T-cell (primary cell): ENCODE data around the gene COA7. TPM values are rescaled to one million over a fixed set of nuclear protein-coding genes. Genes with fewer than 3 reads are reported as not detected.
"Not testable (repeated sequence)": the region's sequence is repeated elsewhere in the genome, so short reads cannot be mapped to it uniquely, and the experiment has no call there.

ENCODE experiments used
- ATAC-seq, 4 experiments: fragments of 200-7000 bp in 3 of 4; fragments of 150-1000 bp in 1 of 4; cut with Tn5 transposase; replicated peaks in 1 of 4; 1 replicate in 3 of 4; 2 replicates in 1 of 4; pipeline ENCODE4 v1.10.0; 2021; ENCODE audit warnings: moderate library complexity in 3 of 4, mild to moderate bottlenecking in 2 of 4, moderate number of reproducible peaks in 1 of 4
- CTCF ChIA-PET, 2 donors: fragments of 300-600 bp; sonication (Branson Sonifier 250); formaldehyde crosslinking; loops; one replicate each; lab custom pipeline; 2022; ENCODE audit warnings: antibody characterized with exemption in 2 of 2; lab: Charles Lee
- POLR2A ChIA-PET, 2 donors: fragments of 300-600 bp; sonication (Branson Sonifier 250); formaldehyde crosslinking; loops; one replicate each; lab custom pipeline; 2022; ENCODE audit warnings: antibody characterized with exemption in 2 of 2; lab: Charles Lee
- DNase-seq, 35 experiments: peaks; one replicate each; pipeline versions ENCODE4 v3.0.0 to v3.0.0-alpha.2; 2013 to 2023
- H3K27ac ChIP-seq: one replicate; pipeline ENCODE4 v1.5.1; 2013; ENCODE audit warnings: low read length
- H3K27me3 ChIP-seq, 2 experiments: replicated peaks in 1 of 2; 1 replicate in 1 of 2; 2 replicates in 1 of 2; pipeline versions ENCODE4 v1.6.1 to v1.7.0; 2013; ENCODE audit warnings: low read length in 1 of 2, mixed read lengths in 1 of 2; ENCODE audit not compliant: control insufficient read depth in 2 of 2, insufficient read depth in 2 of 2; ENCODE audit errors: extremely low read depth in 1 of 2
- H3K36me3 ChIP-seq, 2 donors: 1 replicate in 1 of 2; 2 replicates in 1 of 2; pipeline versions ENCODE4 v1.6.1 to v1.7.0; 2013; ENCODE audit warnings: low read length in 1 of 2; ENCODE audit not compliant: control insufficient read depth in 2 of 2, insufficient read depth in 1 of 2; ENCODE audit errors: extremely low read depth in 1 of 2
- H3K4me1 ChIP-seq, 2 experiments: 1 replicate in 1 of 2; 2 replicates in 1 of 2; pipeline versions ENCODE4 v1.6.1 to v1.7.0; 2013; ENCODE audit warnings: low read length in 2 of 2, mixed read lengths in 1 of 2; ENCODE audit not compliant: insufficient read depth in 2 of 2, control insufficient read depth in 1 of 2; ENCODE audit errors: extremely low read depth in 1 of 2
- H3K4me3 ChIP-seq, 2 donors: 1 replicate in 1 of 2; 2 replicates in 1 of 2; pipeline versions ENCODE4 v1.5.1 to v1.7.0; 2013; ENCODE audit warnings: mild to moderate bottlenecking in 2 of 2, low read length in 1 of 2, moderate library complexity in 1 of 2; ENCODE audit not compliant: control insufficient read depth in 1 of 2; ENCODE audit errors: extremely low read depth in 1 of 2
- H3K9me3 ChIP-seq: 2 replicates; pipeline ENCODE4 v1.7.0; 2013
- H3K27ac Mint-ChIP-seq, 2 donors: one replicate each; pipeline ENCODE4 v1.8.0; 2020 to 2021; ENCODE audit warnings: mild to moderate bottlenecking in 2 of 2, mixed read lengths in 2 of 2
- H3K27me3 Mint-ChIP-seq, 2 donors: one replicate each; pipeline ENCODE4 v1.8.0; 2021 to 2022; ENCODE audit warnings: mixed read lengths in 2 of 2
- H3K36me3 Mint-ChIP-seq: one replicate; pipeline ENCODE4 v1.8.0; 2021; ENCODE audit warnings: mixed read lengths
- H3K4me1 Mint-ChIP-seq, 3 donors: one replicate each; pipeline ENCODE4 v1.8.0; 2020 to 2022; ENCODE audit warnings: mixed read lengths in 3 of 3, mild to moderate bottlenecking in 1 of 3
- H3K4me3 Mint-ChIP-seq, 3 donors: one replicate each; pipeline ENCODE4 v1.8.0; 2020 to 2022; ENCODE audit warnings: mild to moderate bottlenecking in 3 of 3, mixed read lengths in 3 of 3, moderate library complexity in 3 of 3
- H3K9me3 Mint-ChIP-seq, 3 donors: one replicate each; pipeline ENCODE4 v1.8.0; 2020 to 2022; ENCODE audit warnings: mixed read lengths in 3 of 3
- WGBS: methylation state at CpG from one replicate; pipeline ENCODE4 v1.1.5; 2013; ENCODE audit warnings: missing lambda C conversion rate; ENCODE audit not compliant: insufficient coverage; 5-methylcytosine and 5-hydroxymethylcytosine counted together
- total RNA-seq, 35 experiments: library from RNA in 6 of 35; stranded (reverse) in 6 of 35; fragments of 120-200 nt in 1 of 35; gene quantifications; one replicate each; pipeline versions ENCODE4 v1.2.1 to v1.2.4 and lab custom pipeline; 2013 to 2026

The COA7 gene
- total RNA-seq, 5 donors from 2014 or later (not counting 1 experiment from before 2014, with no cell fraction given): 3.2 to 4.8 (median 4.1) TPM

- Mint-ChIP-seq H3K9me3 (no peaks in the 10 kb centered on the region), H3K27ac (peak within 1 kb of the TSS; percentile 76 to 80), H3K27me3 (peaks cover 0 to 5% of the 10 kb centered on the region in 2 donors), H3K4me1 (peaks cover 41 to 48% (median 46%) of the 10 kb centered on the region in 3 donors), H3K36me3 (no peaks in the 10 kb centered on the region), H3K4me3 (peak within 1 kb of the TSS; percentile 84 to 94 (median 85))
- Histone ChIP-seq H3K4me1 (peaks cover 14 to 21% of the 10 kb centered on the region in 2 experiments), H3K36me3 (no peaks in the 10 kb centered on the region), H3K9me3 (no peaks in the 10 kb centered on the region), H3K27me3 (no peaks in the 10 kb centered on the region), H3K4me3 (peak within 1 kb of the TSS; percentile 72 to 85), H3K27ac (peak within 1 kb of the TSS; percentile 39)
- ATAC-seq: peak; percentile 88 to 94 (median 94)
- WGBS: under 1% methylated on average over 56 of the region's 59 CpGs
- POLR2A ChIA-PET: interaction anchor here (0.6 to 1.1 kb wide), 6 partner anchors 15 to 586 kb away, joined by 3 to 5 read pairs (median 4); no protein-coding TSS in a partner anchor
- peak; percentile 75 to 95 (median 86) for DNase-seq
- CTCF ChIA-PET: interaction anchor here (0.6 to 1.5 kb wide), 8 partner anchors 22 to 358 kb away, joined by 3 to 5 read pairs (median 3); partner anchors contain the start of gene ECHDC2 (in 1 of the 2)
Observed at GRCh38 chr1:52726265-52727113, 28.3 kb upstream of the COA7 start, which contains the start of gene ZYG11B. ZYG11B (plus strand) TSS chr1:52726453; CDS start chr1:52726654, 201 bp downstream.

DNA sequence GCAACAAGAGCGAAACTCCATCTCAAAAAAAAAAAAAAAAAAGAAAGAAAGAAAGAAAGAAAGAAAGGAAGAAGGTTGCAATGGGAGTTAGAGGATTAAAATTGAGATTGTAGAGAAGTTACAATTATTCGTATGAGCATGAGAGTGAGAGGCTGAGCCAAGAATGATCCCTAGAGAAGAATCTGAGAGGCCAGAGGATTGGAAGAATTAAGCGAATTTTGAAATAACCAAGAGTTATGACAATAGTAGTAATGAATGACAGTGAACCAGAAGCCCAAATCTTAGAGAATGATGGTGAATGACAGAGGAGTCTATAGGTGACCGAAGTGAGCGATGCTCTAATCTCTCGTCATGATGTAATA lies 27.7 kb upstream of the COA7 start:
- Histone ChIP-seq H3K27me3 (no peaks in the 10 kb centered on the region), H3K9me3 (no peaks in the 10 kb centered on the region), H3K4me3 (peak overlapping the region; percentile 23 to 72), H3K27ac (peak overlapping the region; percentile 3), H3K36me3 (no peaks in the 10 kb centered on the region), H3K4me1 (peaks cover 14 to 21% of the 10 kb centered on the region in 2 experiments)
- no peak for DNase-seq
- CTCF ChIA-PET: interaction anchor here (0.6 to 1.5 kb wide), 6 partner anchors 23 to 321 kb away, joined by 3 to 5 read pairs (median 3); partner anchors contain the start of gene ECHDC2 (in 1 of the 2)
- 6% methylated on average over 4 of the region's 6 CpGs for WGBS
- Mint-ChIP-seq H3K36me3 (no peaks in the 10 kb centered on the region), H3K4me1 (peaks cover 41 to 44% (median 43%) of the 10 kb centered on the region in 3 donors), H3K27me3 (peaks cover 0 to 5% of the 10 kb centered on the region in 2 donors), H3K4me3 (peak overlapping the region; percentile 81 to 94 (median 84)), H3K9me3 (no peaks in the 10 kb centered on the region), H3K27ac (peak overlapping the region; percentile 17 to 76)
- POLR2A ChIA-PET: interaction anchor here (0.6 to 1.1 kb wide), 4 partner anchors 22 to 322 kb away, joined by 3 to 4 read pairs (median 3); no protein-coding TSS in a partner anchor
- ATAC-seq: no peak

- no peaks in the 10 kb centered on the region for H3K9me3 ChIP-seq
- CTCF ChIA-PET: no interaction called here
- Mint-ChIP-seq H3K27me3 (peaks cover 0 to 5% of the 10 kb centered on the region in 2 donors), H3K4me1 (peaks cover 21 to 32% (median 30%) of the 10 kb centered on the region in 3 donors), H3K27ac (peak overlapping the region in 1 of 2 donors; percentile 23), H3K9me3 (no peaks in the 10 kb centered on the region), H3K36me3 (no peaks in the 10 kb centered on the region), H3K4me3 (peak overlapping the region in 1 of 3 donors; percentile 26)
- peaks cover 14 to 19% of the 10 kb centered on the region in 2 experiments for H3K4me1 ChIP-seq
- 79% methylated on average over 2 of the region's 4 CpGs for WGBS
- no peaks in the 10 kb centered on the region for H3K36me3 ChIP-seq
- H3K4me3 ChIP-seq: no peak overlapping the region
- DNase-seq (no peak), ATAC-seq (no peak)
- H3K27ac ChIP-seq: no peak overlapping the region
- POLR2A ChIA-PET: interaction anchor here in 1 of 2 donors (1.0 kb wide), 1 partner anchor 10 kb away, joined by 3 read pairs; no protein-coding TSS in a partner anchor
- peaks cover 0 to 2% of the 10 kb centered on the region in 2 experiments for H3K27me3 ChIP-seq
Observed at GRCh38 chr1:52723260-52723659, 25.1 kb upstream of the COA7 start.

DNA sequence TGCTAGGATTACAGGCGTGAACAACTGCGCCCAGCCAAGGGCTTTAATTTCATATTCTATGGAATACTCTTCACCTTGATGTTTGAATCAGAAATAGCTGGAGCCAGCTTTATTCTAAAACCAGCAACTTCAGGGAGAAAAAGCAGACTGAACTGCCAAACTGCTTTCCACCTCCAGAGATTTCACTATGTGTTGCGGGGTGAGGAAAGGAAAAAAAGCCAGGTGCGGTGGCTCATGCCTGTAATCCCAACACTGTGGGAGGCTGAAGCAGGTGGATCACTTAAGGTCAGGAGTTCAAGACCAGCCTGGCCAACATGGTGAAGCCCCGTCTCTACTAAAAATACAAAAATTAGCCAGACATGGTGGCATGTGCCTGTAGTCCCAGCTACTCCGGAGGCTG lies 17.1 kb upstream of the COA7 start:
- not testable (repeated sequence) for H3K4me1 Mint-ChIP-seq, H3K36me3 ChIP-seq, H3K9me3 Mint-ChIP-seq, H3K4me3 Mint-ChIP-seq, H3K4me3 ChIP-seq, H3K36me3 Mint-ChIP-seq, H3K27me3 Mint-ChIP-seq, ATAC-seq, H3K27ac Mint-ChIP-seq, H3K4me1 ChIP-seq, DNase-seq, H3K9me3 ChIP-seq, H3K27me3 ChIP-seq, H3K27ac ChIP-seq
- ChIA-PET CTCF (interaction anchor here in 1 of 2 donors (0.6 to 0.7 kb wide), 2 partner anchors 29 to 242 kb away, joined by 3 to 4 read pairs; no protein-coding TSS in a partner anchor), POLR2A (interaction anchor here in 1 of 2 donors (0.6 to 0.7 kb wide), 3 partner anchors 33 to 907 kb away, joined by 3 read pairs; no protein-coding TSS in a partner anchor)
- WGBS: 100% methylated on average over 1 of the region's 6 CpGs

GRCh38 chr1:52713590-52713989 lies 15.4 kb upstream of the COA7 start:
- Mint-ChIP-seq H3K4me1 (no peaks in the 10 kb centered on the region), H3K27ac (no peak overlapping the region), H3K4me3 (no peak overlapping the region), H3K9me3 (no peaks in the 10 kb centered on the region), H3K27me3 (no peaks in the 10 kb centered on the region), H3K36me3 (no peaks in the 10 kb centered on the region)
- no CpG with 5 or more reads among the region's 4 CpGs for WGBS
- ATAC-seq: no peak
- Histone ChIP-seq H3K27me3 (peaks cover 0 to 6% of the 10 kb centered on the region in 2 experiments), H3K4me3 (no peak overlapping the region), H3K4me1 (no peaks in the 10 kb centered on the region), H3K36me3 (no peaks in the 10 kb centered on the region), H3K27ac (no peak overlapping the region), H3K9me3 (no peaks in the 10 kb centered on the region)
- DNase-seq: no peak
- ChIA-PET POLR2A (no interaction called here), CTCF (interaction anchor here in 1 of 2 donors (0.6 kb wide), 1 partner anchor 60 kb away, joined by 4 read pairs; no protein-coding TSS in a partner anchor)

DNA sequence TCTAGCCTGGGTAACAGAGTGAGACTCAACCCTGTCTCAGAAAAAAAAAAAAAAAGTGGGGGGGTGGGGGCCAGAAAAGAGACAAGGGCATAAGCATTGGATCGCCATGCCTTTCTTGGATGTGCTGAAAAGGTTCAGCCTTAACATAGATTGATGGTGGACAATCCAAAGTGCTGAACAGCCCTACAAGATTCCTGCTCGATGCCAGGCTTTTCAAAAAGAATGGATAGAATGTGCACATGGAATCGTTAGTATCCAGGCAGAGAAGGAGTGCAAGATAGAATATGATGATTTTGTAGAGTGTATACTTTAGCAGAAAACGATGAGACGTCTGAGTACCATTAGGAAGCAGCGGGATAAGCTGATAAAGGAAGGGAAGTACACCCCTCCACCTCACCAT lies 10.9 kb upstream of the COA7 start:
- ATAC-seq: no peak
- Mint-ChIP-seq H3K4me1 (peaks cover 0 to 4% (median 2%) of the 10 kb centered on the region in 3 donors), H3K4me3 (no peak overlapping the region), H3K9me3 (no peaks in the 10 kb centered on the region), H3K27me3 (peaks cover 0 to 3% of the 10 kb centered on the region in 2 donors), H3K36me3 (no peaks in the 10 kb centered on the region), H3K27ac (no peak overlapping the region)
- no peak overlapping the region for H3K27ac ChIP-seq
- H3K36me3 ChIP-seq: no peaks in the 10 kb centered on the region
- ChIA-PET CTCF (no interaction called here), POLR2A (no interaction called here)
- H3K27me3 ChIP-seq: peaks cover 0 to 7% of the 10 kb centered on the region in 2 experiments
- H3K4me1 ChIP-seq: peaks cover 0 to under 1% of the 10 kb centered on the region in 2 experiments
- H3K4me3 ChIP-seq: no peak overlapping the region
- 91% methylated on average over 3 of the region's 6 CpGs for WGBS
- no peaks in the 10 kb centered on the region for H3K9me3 ChIP-seq
- no peak for DNase-seq
